Liver (tissue), 3 donors: ENCODE measurements around the gene NR4A1.

Experiments used
- CTCF ChIP-seq: fragments of 150-350 bp; IDR thresholded peaks from 2 replicates; pipeline ENCODE4 v1.5.1; 2017; ENCODE audit warnings: improper control_type of control experiment, low read depth, low read length; ENCODE audit not compliant: missing input control
- RAD21 ChIP-seq, 2 donors: IDR thresholded peaks; 2 replicates each; pipeline ENCODE4 v1.6.1; 2016; ENCODE audit warnings: antibody characterized with exemption in 2 of 2, mild to moderate bottlenecking in 2 of 2
- REST ChIP-seq: IDR thresholded peaks from 2 replicates; pipeline ENCODE4 v1.6.1; 2016; ENCODE audit warnings: antibody characterized with exemption, mild to moderate bottlenecking
- SP1 ChIP-seq: IDR thresholded peaks from 2 replicates; pipeline ENCODE4 v1.6.1; 2018; ENCODE audit warnings: antibody characterized with exemption, mild to moderate bottlenecking
- donor health status: healthy.
- donor health status: healthy.

GRCh38 chr12:52015532-52016041 lies 35.7 kb upstream of the NR4A1 start:
- TF ChIP-seq CTCF (no peak), REST (no peak), SP1 (no peak), RAD21 (IDR thresholded peaks at IDR 0.05) (no peak)
